HepG2 (cell line): ENCODE data around the gene UBE2G2. TPM values are rescaled to one million over a fixed set of nuclear protein-coding genes. Genes with fewer than 3 reads are reported as not detected.

Source experiments
- ARNT ChIP-seq: fragments of 450-650 bp; IDR thresholded peaks from 2 replicates; pipeline ENCODE4 v1.6.1; 2017
- ARNTL ChIP-seq: sonication (generic); formaldehyde crosslinking; IDR thresholded peaks from 2 replicates; pipeline ENCODE4 v1.4.0; 2020; ENCODE audit warnings: mild to moderate bottlenecking, missing genetic modification reagents
- DNMT3B ChIP-seq: conservative IDR thresholded peaks from 2 replicates; pipeline ENCODE4 v1.6.1; 2016; ENCODE audit warnings: missing biosample characterization, control low read depth
- LCORL ChIP-seq, 2 experiments: fragments of 450-650 bp in 1 of 2; sonication (generic) in 1 of 2; formaldehyde crosslinking in 1 of 2; IDR thresholded peaks; 2 replicates each; pipeline versions ENCODE4 v1.5.0 to v1.6.1; 2017 to 2020; ENCODE audit warnings: antibody characterized with exemption in 1 of 2, missing genetic modification reagents in 1 of 2
- MAZ ChIP-seq, 2 experiments: sonication (generic) in 1 of 2; formaldehyde crosslinking in 1 of 2; IDR thresholded peaks; 2 replicates each; pipeline versions ENCODE4 v1.5.0 to v1.6.1; 2012 to 2020; ENCODE audit warnings: low read depth in 2 of 2, mild to moderate bottlenecking in 2 of 2, borderline replicate concordance in 1 of 2, improper control_type of control experiment in 1 of 2, low read length in 1 of 2, missing genetic modification reagents in 1 of 2, moderate library complexity in 1 of 2
- MED8 ChIP-seq: sonication (generic); formaldehyde crosslinking; IDR thresholded peaks from 2 replicates; pipeline ENCODE4 v1.8.1; 2023; ENCODE audit warnings: mild to moderate bottlenecking, missing genetic modification reagents; ENCODE audit not compliant: insufficient replicate concordance
- MTA1 ChIP-seq: sonication (generic); formaldehyde crosslinking; IDR thresholded peaks from 2 replicates; pipeline ENCODE4 v1.4.0; 2020; ENCODE audit warnings: missing genetic modification reagents, mild to moderate bottlenecking, borderline replicate concordance
- NR2F6 ChIP-seq, 2 experiments: IDR thresholded peaks; 2 replicates each; pipeline ENCODE4 v1.6.1; 2016; ENCODE audit warnings: antibody characterized with exemption in 1 of 2, mild to moderate bottlenecking in 1 of 2
- PITX1 ChIP-seq: sonication (generic); formaldehyde crosslinking; IDR thresholded peaks from 2 replicates; pipeline ENCODE4 v1.5.1; 2020; ENCODE audit warnings: mild to moderate bottlenecking, missing genetic modification reagents
- SP1 ChIP-seq, 2 experiments: fragments of 450-650 bp in 1 of 2; sonication (generic) in 1 of 2; formaldehyde crosslinking in 1 of 2; IDR thresholded peaks; 2 replicates each; pipeline versions ENCODE4 v1.4.0 to v1.6.1; 2016 to 2020; ENCODE audit warnings: missing genetic modification reagents in 1 of 2
- TARDBP ChIP-seq: sonication (generic); formaldehyde crosslinking; IDR thresholded peaks from 2 replicates; pipeline ENCODE4 v1.8.0; 2022; ENCODE audit warnings: mild to moderate bottlenecking, missing genetic modification reagents
- ZFP36L1 ChIP-seq: sonication (generic); formaldehyde crosslinking; IDR thresholded peaks from 2 replicates; pipeline ENCODE4 v1.8.0; 2022; ENCODE audit warnings: mild to moderate bottlenecking, missing genetic modification reagents, moderate library complexity
- ZNF263 ChIP-seq: sonication (generic); formaldehyde crosslinking; IDR thresholded peaks from 2 replicates; pipeline ENCODE4 v1.4.0; 2020; ENCODE audit warnings: missing genetic modification reagents
- ZNF264 ChIP-seq: sonication (generic); formaldehyde crosslinking; IDR thresholded peaks from 2 replicates; pipeline ENCODE4 v1.4.0; 2020; ENCODE audit warnings: missing genetic modification reagents
- ZNF34 ChIP-seq: sonication (generic); formaldehyde crosslinking; IDR thresholded peaks from 2 replicates; pipeline ENCODE4 v1.4.0; 2020; ENCODE audit warnings: mild to moderate bottlenecking, missing genetic modification reagents, borderline replicate concordance
- ZNF556 ChIP-seq: sonication (generic); formaldehyde crosslinking; IDR thresholded peaks from 2 replicates; pipeline ENCODE4 v1.4.0; 2020; ENCODE audit warnings: mild to moderate bottlenecking, missing genetic modification reagents, borderline replicate concordance
- polyA plus RNA-seq, 8 experiments: library from polyadenylated mRNA; depleted of rRNA in 3 of 8; stranded (reverse) in 7 of 8; unstranded in 1 of 8; fragments of >200 nt; fragmentation: Illumina TruSeq in 4 of 8; extraction: Trizol in 4 of 8; gene quantifications; 2 replicates each; pipeline versions ENCODE4 v1.2.1 to v1.2.3, GENCODE V29; 2011 to 2016; ENCODE audit warnings: low read depth in 4 of 8, missing spikeins in 1 of 8, mixed read lengths in 1 of 8; ENCODE audit not compliant: insufficient read depth in 1 of 8
- total RNA-seq, 5 experiments: library from RNA; depleted of rRNA; stranded (reverse); fragments of >200 nt; fragmentation: Illumina TruSeq; extraction: Trizol; gene quantifications; 2 replicates each; pipeline ENCODE4 v1.2.3, GENCODE V29; 2016; ENCODE audit warnings: low read depth in 1 of 5
- TF ChIP-seq, protein P1 (sequence below), 2 experiments: sonication (generic) in 1 of 2; formaldehyde crosslinking in 1 of 2; IDR thresholded peaks; 2 replicates each; pipeline versions ENCODE4 v1.4.0 to v1.6.1; 2018 to 2020; ENCODE audit warnings: missing genetic modification reagents in 2 of 2, borderline replicate concordance in 1 of 2, low read depth in 1 of 2, mild to moderate bottlenecking in 1 of 2, missing biosample characterization in 1 of 2
- TF ChIP-seq, protein P2 (sequence below): IDR thresholded peaks from 2 replicates; pipeline ENCODE4 v1.6.1; 2016; ENCODE audit warnings: missing genetic modification reagents, missing compliant biosample characterization
- TF ChIP-seq, protein P3 (sequence below): IDR thresholded peaks from 2 replicates; pipeline ENCODE4 v1.6.1; 2016; ENCODE audit warnings: missing compliant biosample characterization, missing genetic modification reagents, borderline replicate concordance
- TF ChIP-seq, protein P4 (sequence below): sonication (generic); formaldehyde crosslinking; IDR thresholded peaks from 2 replicates; pipeline ENCODE4 v1.4.0; 2020; ENCODE audit warnings: missing genetic modification reagents
- TF ChIP-seq, protein P5 (sequence below): sonication (generic); IDR thresholded peaks from 2 replicates; pipeline ENCODE4 v1.6.1; 2016; ENCODE audit warnings: low read depth, borderline replicate concordance

UBE2G2 gene
- total and polyA plus RNA-seq, 2 of the 13 experiments (the other 11 are each of a cell fraction or from before 2014, with no cell fraction given), result 55.4 to 92.0 TPM

DNA sequence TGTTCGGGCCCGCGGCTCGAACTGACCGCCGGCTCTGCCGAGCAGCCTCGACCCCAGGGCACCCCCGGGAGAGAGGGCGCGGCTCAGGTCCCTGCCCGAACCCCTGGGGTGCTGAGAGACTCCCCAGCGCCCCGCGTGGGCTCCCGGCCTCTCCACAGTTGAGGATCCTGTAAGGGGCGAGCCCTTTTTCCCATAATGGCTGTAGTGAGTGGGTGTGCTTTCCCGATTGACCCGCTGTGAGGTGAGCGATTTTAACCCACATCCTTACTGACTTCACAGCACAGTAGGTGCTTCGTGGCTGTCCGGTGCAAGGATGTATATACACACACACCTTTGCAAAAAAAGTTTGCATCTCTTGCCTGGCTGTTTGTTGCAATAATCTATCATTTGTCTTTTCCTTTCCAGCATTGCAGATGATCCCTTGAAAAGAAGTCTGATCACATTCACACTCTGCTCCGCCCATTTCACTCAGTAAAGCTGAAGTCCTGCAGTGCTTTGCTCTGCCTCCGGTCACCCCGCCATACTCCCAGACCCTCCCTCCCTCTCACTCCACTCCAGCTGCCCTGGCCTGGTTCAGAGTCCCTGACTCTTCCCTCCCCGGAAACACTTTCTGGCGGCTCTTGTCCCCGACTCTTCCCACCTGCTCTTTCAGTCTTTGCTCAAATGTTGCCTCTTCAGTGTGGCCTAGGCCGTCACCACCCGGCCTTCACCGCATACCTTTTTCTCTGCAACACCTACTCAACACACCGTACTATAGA lies 955 bp upstream of the UBE2G2 start (continued):
- 0 out of 2 replicates have a peak, but pooled peaks have one; percentile 23 for TF ChIP-seq ARNTL (CRISPR knock-in tag)
- no peak for TF ChIP-seq DNMT3B
- no peak for TF ChIP-seq MED8 (CRISPR knock-in tag)
- TF ChIP-seq ZNF34 (CRISPR knock-in tag), result 0 out of 2 replicates have a peak, but pooled peaks have one; percentile 55
- TF ChIP-seq, protein P1, sequence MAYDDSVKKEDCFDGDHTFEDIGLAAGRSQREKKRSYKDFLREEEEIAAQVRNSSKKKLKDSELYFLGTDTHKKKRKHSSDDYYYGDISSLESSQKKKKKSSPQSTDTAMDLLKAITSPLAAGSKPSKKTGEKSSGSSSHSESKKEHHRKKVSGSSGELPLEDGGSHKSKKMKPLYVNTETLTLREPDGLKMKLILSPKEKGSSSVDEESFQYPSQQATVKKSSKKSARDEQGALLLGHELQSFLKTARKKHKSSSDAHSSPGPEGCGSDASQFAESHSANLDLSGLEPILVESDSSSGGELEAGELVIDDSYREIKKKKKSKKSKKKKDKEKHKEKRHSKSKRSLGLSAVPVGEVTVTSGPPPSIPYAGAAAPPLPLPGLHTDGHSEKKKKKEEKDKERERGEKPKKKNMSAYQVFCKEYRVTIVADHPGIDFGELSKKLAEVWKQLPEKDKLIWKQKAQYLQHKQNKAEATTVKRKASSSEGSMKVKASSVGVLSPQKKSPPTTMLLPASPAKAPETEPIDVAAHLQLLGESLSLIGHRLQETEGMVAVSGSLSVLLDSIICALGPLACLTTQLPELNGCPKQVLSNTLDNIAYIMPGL (CRISPR knock-in tag; IDR thresholded peaks at IDR 0.05; ENCODE audit: borderline replicate concordance in 1 of 2, low read depth in 1 of 2), result peak in 1 of 2 experiments; percentile 65; a peak in 1 of 4 replicates
- TF ChIP-seq, protein P2, sequence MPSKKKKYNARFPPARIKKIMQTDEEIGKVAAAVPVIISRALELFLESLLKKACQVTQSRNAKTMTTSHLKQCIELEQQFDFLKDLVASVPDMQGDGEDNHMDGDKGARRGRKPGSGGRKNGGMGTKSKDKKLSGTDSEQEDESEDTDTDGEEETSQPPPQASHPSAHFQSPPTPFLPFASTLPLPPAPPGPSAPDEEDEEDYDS (CRISPR knock-in tag), result peak; percentile 40; the same call in 1 of the 2 replicates
- TF ChIP-seq, protein P3, sequence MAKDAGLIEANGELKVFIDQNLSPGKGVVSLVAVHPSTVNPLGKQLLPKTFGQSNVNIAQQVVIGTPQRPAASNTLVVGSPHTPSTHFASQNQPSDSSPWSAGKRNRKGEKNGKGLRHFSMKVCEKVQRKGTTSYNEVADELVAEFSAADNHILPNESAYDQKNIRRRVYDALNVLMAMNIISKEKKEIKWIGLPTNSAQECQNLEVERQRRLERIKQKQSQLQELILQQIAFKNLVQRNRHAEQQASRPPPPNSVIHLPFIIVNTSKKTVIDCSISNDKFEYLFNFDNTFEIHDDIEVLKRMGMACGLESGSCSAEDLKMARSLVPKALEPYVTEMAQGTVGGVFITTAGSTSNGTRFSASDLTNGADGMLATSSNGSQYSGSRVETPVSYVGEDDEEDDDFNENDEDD (CRISPR knock-in tag), result peak; percentile 57; the same call in 1 of the 2 replicates
- TF ChIP-seq, protein P4, sequence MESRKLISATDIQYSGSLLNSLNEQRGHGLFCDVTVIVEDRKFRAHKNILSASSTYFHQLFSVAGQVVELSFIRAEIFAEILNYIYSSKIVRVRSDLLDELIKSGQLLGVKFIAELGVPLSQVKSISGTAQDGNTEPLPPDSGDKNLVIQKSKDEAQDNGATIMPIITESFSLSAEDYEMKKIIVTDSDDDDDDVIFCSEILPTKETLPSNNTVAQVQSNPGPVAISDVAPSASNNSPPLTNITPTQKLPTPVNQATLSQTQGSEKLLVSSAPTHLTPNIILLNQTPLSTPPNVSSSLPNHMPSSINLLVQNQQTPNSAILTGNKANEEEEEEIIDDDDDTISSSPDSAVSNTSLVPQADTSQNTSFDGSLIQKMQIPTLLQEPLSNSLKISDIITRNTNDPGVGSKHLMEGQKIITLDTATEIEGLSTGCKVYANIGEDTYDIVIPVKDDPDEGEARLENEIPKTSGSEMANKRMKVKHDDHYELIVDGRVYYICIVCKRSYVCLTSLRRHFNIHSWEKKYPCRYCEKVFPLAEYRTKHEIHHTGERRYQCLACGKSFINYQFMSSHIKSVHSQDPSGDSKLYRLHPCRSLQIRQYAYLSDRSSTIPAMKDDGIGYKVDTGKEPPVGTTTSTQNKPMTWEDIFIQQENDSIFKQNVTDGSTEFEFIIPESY (CRISPR knock-in tag), result no peak; the same call in 1 of the 2 replicates
- peak; percentile 31; the same call in 1 of the 2 replicates for TF ChIP-seq NR2F6 (IDR thresholded peaks at IDR 0.05)
- peak; percentile 49; the same call in 1 of the 2 replicates for TF ChIP-seq NR2F6 (CRISPR knock-in tag; IDR thresholded peaks at IDR 0.05)
- no peak for TF ChIP-seq ARNT
- TF ChIP-seq TARDBP (CRISPR knock-in tag), result 0 out of 2 replicates have a peak, but pooled peaks have one; percentile 50
- no peak for TF ChIP-seq LCORL (IDR thresholded peaks at IDR 0.05)
- peak; percentile 66 for TF ChIP-seq LCORL (CRISPR knock-in tag; IDR thresholded peaks at IDR 0.05)
- TF ChIP-seq, protein P5, sequence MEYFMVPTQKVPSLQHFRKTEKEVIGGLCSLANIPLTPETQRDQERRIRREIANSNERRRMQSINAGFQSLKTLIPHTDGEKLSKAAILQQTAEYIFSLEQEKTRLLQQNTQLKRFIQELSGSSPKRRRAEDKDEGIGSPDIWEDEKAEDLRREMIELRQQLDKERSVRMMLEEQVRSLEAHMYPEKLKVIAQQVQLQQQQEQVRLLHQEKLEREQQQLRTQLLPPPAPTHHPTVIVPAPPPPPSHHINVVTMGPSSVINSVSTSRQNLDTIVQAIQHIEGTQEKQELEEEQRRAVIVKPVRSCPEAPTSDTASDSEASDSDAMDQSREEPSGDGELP, result peak; percentile 83; the same call in 1 of the 2 replicates
- TF ChIP-seq MAZ (IDR thresholded peaks at IDR 0.05; ENCODE audit: borderline replicate concordance, low read depth, low read length), result 0 out of 2 replicates have a peak, but pooled peaks have one; percentile 28
- TF ChIP-seq MAZ (CRISPR knock-in tag; IDR thresholded peaks at IDR 0.05; ENCODE audit: low read depth), result no peak
- TF ChIP-seq ZNF263 (CRISPR knock-in tag), result peak; percentile 74
- 0 out of 2 replicates have a peak, but pooled peaks have one; percentile 38 for TF ChIP-seq PITX1 (CRISPR knock-in tag)
- TF ChIP-seq ZNF556 (CRISPR knock-in tag), result peak; percentile 54; the same call in 1 of the 2 replicates
- peak; percentile 51; the same call in 1 of the 2 replicates for TF ChIP-seq MTA1
- no peak for TF ChIP-seq SP1 (IDR thresholded peaks at IDR 0.05)
- TF ChIP-seq SP1 (CRISPR knock-in tag; IDR thresholded peaks at IDR 0.05), result 0 out of 2 replicates have a peak, but pooled peaks have one; percentile 20
- TF ChIP-seq ZNF264 (CRISPR knock-in tag), result peak; percentile 53; the same call in 1 of the 2 replicates
- peak; percentile 50; the same call in 1 of the 2 replicates for TF ChIP-seq ZFP36L1 (CRISPR knock-in tag)
